BJ (cell line): ENCODE data around the gene ARID5B. TPM values are rescaled to one million over a fixed set of nuclear protein-coding genes. Genes with fewer than 3 reads are reported as not detected.

ENCODE experiments used
- CTCF ChIA-PET: fragments of 350-600 bp; formaldehyde crosslinking; extraction: SDS; loops from one replicate; lab custom pipeline; 2021; ENCODE audit warnings: antibody characterized with exemption, inconsistent platforms; lab: Yijun Ruan, JAX
- POLR2A ChIA-PET: fragments of 300-600 bp; sonication (Branson Sonifier 250); formaldehyde crosslinking; extraction: SDS; loops from one replicate; lab custom pipeline; 2021; ENCODE audit warnings: antibody characterized with exemption; lab: Charles Lee
- DNase-seq: peaks from one replicate; pipeline ENCODE4 v3.0.0-alpha.2; 2011; ENCODE audit warnings: low read depth
- H3K27me3 ChIP-seq: 2 replicates; pipeline ENCODE4 v1.6.0; 2011; ENCODE audit warnings: low read length; ENCODE audit not compliant: control insufficient read depth, insufficient read depth
- H3K36me3 ChIP-seq: 2 replicates; pipeline ENCODE4 v1.5.1; 2011; ENCODE audit warnings: low read length; ENCODE audit not compliant: control insufficient read depth, insufficient read depth
- H3K4me3 ChIP-seq: 2 replicates; pipeline ENCODE4 v1.5.1; 2011; ENCODE audit warnings: low read depth, mild to moderate bottlenecking, control low read depth, low read length
- CTCF ChIP-seq: IDR thresholded peaks from 2 replicates; pipeline ENCODE4 v1.5.1; 2011; ENCODE audit warnings: low read depth, mild to moderate bottlenecking, control low read depth, inconsistent platforms, low read length, moderate library complexity; ENCODE audit not compliant: insufficient read depth
- polyA plus RNA-seq: library from polyadenylated mRNA; depleted of rRNA; stranded (reverse); fragments of >200 nt; gene quantifications from 2 replicates; pipeline ENCODE4 v1.2.3, GENCODE V29; 2011

Gene ARID5B
- polyA plus RNA-seq, 1 experiment, result 73.8 TPM

GRCh38 chr10:61991166-61991565 lies 89.7 kb downstream of the ARID5B start:
- no peak for TF ChIP-seq CTCF
- ChIA-PET CTCF (no interaction called here), POLR2A (no interaction called here)
- H3K27me3 ChIP-seq, result no peaks in the 10 kb centered on the region
- no peaks in the 10 kb centered on the region for H3K36me3 ChIP-seq
- no peak for DNase-seq
- no peak overlapping the region for H3K4me3 ChIP-seq

GRCh38 chr10:61992059-61992460 lies 90.6 kb downstream of the ARID5B start:
- no peaks in the 10 kb centered on the region for H3K36me3 ChIP-seq
- ChIA-PET POLR2A (no interaction called here), CTCF (interaction anchor here (1.2 to 1.9 kb wide), 3 partner anchors 16 to 89 kb away, joined by 3 to 6 read pairs (median 5); no protein-coding TSS in a partner anchor)
- TF ChIP-seq CTCF, result no peak
- H3K4me3 ChIP-seq, result no peak overlapping the region
- H3K27me3 ChIP-seq, result no peaks in the 10 kb centered on the region
- DNase-seq, result no peak

- no peaks in the 10 kb centered on the region for H3K27me3 ChIP-seq
- POLR2A ChIA-PET, result interaction anchor here (0.6 kb wide), 2 partner anchors 11 to 50 kb away, joined by 3 to 6 read pairs; no protein-coding TSS in a partner anchor
- H3K36me3 ChIP-seq, result no peaks in the 10 kb centered on the region
- peak; percentile 90 for DNase-seq
- H3K4me3 ChIP-seq, result no peak overlapping the region
- no peak for TF ChIP-seq CTCF
- CTCF ChIA-PET, result interaction anchor here (0.5 to 1.9 kb wide), 7 partner anchors 17 to 571 kb away, joined by 3 to 6 read pairs (median 3); no protein-coding TSS in a partner anchor
These were observed 91.5 kb downstream of the ARID5B start for GRCh38 chr10:61992671-61993668.

- no peak for DNase-seq
- CTCF ChIA-PET, result interaction anchor here (1.0 to 1.9 kb wide), 3 partner anchors 18 to 46 kb away, joined by 3 to 6 read pairs (median 4); no protein-coding TSS in a partner anchor
These were observed 92.4 kb downstream of the ARID5B start for GRCh38 chr10:61993711-61994401.

More at GRCh38 chr10:61993711-61994401, 92.4 kb downstream of the ARID5B start:
- H3K36me3 ChIP-seq, result no peaks in the 10 kb centered on the region; the same call in 1 of the 2 replicates
- no peaks in the 10 kb centered on the region for H3K27me3 ChIP-seq
- TF ChIP-seq CTCF, result no peak
- POLR2A ChIA-PET, result no interaction called here
- no peak overlapping the region for H3K4me3 ChIP-seq
